Astrocyte (in vitro differentiated cells and primary cell): Measurements from ENCODE around the gene CYB5B. TPM values are rescaled to one million over a fixed set of nuclear protein-coding genes. Genes with fewer than 3 reads are reported as not detected.

Experiments
- DNase-seq: peaks from one replicate; pipeline ENCODE4 v3.0.0-alpha.2; 2010; ENCODE audit warnings: low read depth
- FAIRE-seq: peaks from 2 replicates; lab custom pipeline; 2011; peaks lifted over from hg19 to GRCh38; lab: Jason Lieb, UNC
- H2AFZ ChIP-seq: 2 replicates; pipeline ENCODE4 v1.6.0; 2012; ENCODE audit warnings: low read depth, low read length, inconsistent platforms
- H3K27ac ChIP-seq: 2 replicates; pipeline ENCODE4 v1.5.1; 2011; ENCODE audit warnings: low read depth, low read length, inconsistent platforms
- H3K27me3 ChIP-seq: 2 replicates; pipeline ENCODE4 v1.6.0; 2011; ENCODE audit warnings: low read length, inconsistent platforms; ENCODE audit not compliant: insufficient read depth
- H3K36me3 ChIP-seq: 2 replicates; pipeline ENCODE4 v1.5.1; 2011; ENCODE audit warnings: low read length, inconsistent platforms; ENCODE audit not compliant: insufficient read depth
- H3K4me1 ChIP-seq: 2 replicates; pipeline ENCODE4 v1.5.1; 2011; ENCODE audit warnings: low read length, inconsistent platforms; ENCODE audit not compliant: insufficient read depth
- H3K4me2 ChIP-seq: 2 replicates; pipeline ENCODE4 v1.6.0; 2012; ENCODE audit warnings: low read length, inconsistent platforms
- H3K4me3 ChIP-seq: 2 replicates; pipeline ENCODE4 v1.5.1; 2011; ENCODE audit warnings: low read depth, mild to moderate bottlenecking, low read length, inconsistent platforms; ENCODE audit not compliant: insufficient read depth
- H3K79me2 ChIP-seq: 2 replicates; pipeline ENCODE4 v1.6.0; 2012; ENCODE audit warnings: mild to moderate bottlenecking, low read length, inconsistent platforms; ENCODE audit not compliant: insufficient read depth
- H3K9ac ChIP-seq: 2 replicates; pipeline ENCODE4 v1.6.0; 2012; ENCODE audit warnings: mild to moderate bottlenecking, low read length, inconsistent platforms
- H3K9me3 ChIP-seq: 2 replicates; pipeline ENCODE4 v1.5.1; 2012; ENCODE audit warnings: low read depth, mild to moderate bottlenecking, low read length, inconsistent platforms; ENCODE audit not compliant: insufficient read depth
- H4K20me1 ChIP-seq: 2 replicates; pipeline ENCODE4 v1.6.0; 2012; ENCODE audit warnings: low read length, inconsistent platforms; ENCODE audit not compliant: insufficient read depth
- H3K27ac Mint-ChIP-seq: one replicate; pipeline ENCODE4 v1.8.0; 2021; ENCODE audit warnings: mild to moderate bottlenecking, mixed read lengths; ENCODE audit not compliant: unreplicated experiment
- H3K27me3 Mint-ChIP-seq: one replicate; pipeline ENCODE4 v1.8.0; 2021; ENCODE audit warnings: low read depth, mixed read lengths; ENCODE audit not compliant: unreplicated experiment
- H3K36me3 Mint-ChIP-seq: one replicate; pipeline ENCODE4 v1.8.0; 2021; ENCODE audit warnings: low read depth, mixed read lengths; ENCODE audit not compliant: unreplicated experiment
- H3K4me1 Mint-ChIP-seq: one replicate; pipeline ENCODE4 v1.8.0; 2021; ENCODE audit warnings: low read depth, mixed read lengths; ENCODE audit not compliant: unreplicated experiment
- H3K4me3 Mint-ChIP-seq: one replicate; pipeline ENCODE4 v1.8.0; 2021; ENCODE audit warnings: mild to moderate bottlenecking, moderate library complexity, mixed read lengths; ENCODE audit not compliant: unreplicated experiment
- H3K9me3 Mint-ChIP-seq: one replicate; pipeline ENCODE4 v1.8.0; 2021; ENCODE audit warnings: mild to moderate bottlenecking, mixed read lengths; ENCODE audit not compliant: unreplicated experiment
- CTCF ChIP-seq: IDR thresholded peaks from 2 replicates; pipeline ENCODE4 v1.5.1; 2011; ENCODE audit warnings: low read depth, mild to moderate bottlenecking, inconsistent platforms, low read length, moderate library complexity; ENCODE audit not compliant: insufficient read depth
- EZH2 ChIP-seq: IDR thresholded peaks from 2 replicates; pipeline ENCODE4 v1.6.1; 2012; ENCODE audit warnings: mild to moderate bottlenecking, low read length, inconsistent platforms; ENCODE audit not compliant: insufficient read depth
- total RNA-seq: library from RNA; stranded (reverse); gene quantifications from 2 replicates; pipeline ENCODE4 v1.2.1, GENCODE V29; 2021

Gene CYB5B
- total RNA-seq, 1 donor from 2014 or later: 149 TPM

GRCh38 chr16:69405326-69405725 lies 19.1 kb upstream of the CYB5B start:
- Histone ChIP-seq H4K20me1 (no peaks in the 10 kb centered on the region), H2AFZ (no peak overlapping the region), H3K27me3 (no peaks in the 10 kb centered on the region), H3K27ac (no peak overlapping the region), H3K79me2 (no peaks in the 10 kb centered on the region), H3K36me3 (no peaks in the 10 kb centered on the region), H3K4me3 (no peak overlapping the region), H3K4me1 (peaks cover 19% of the 10 kb centered on the region), H3K9me3 (no peaks in the 10 kb centered on the region), H3K4me2 (no peak overlapping the region), H3K9ac (no peak overlapping the region)
- no peak for TF ChIP-seq CTCF
- TF ChIP-seq EZH2: no peak
- Mint-ChIP-seq H3K36me3 (no peaks in the 10 kb centered on the region), H3K4me1 (peaks cover 11% of the 10 kb centered on the region), H3K27me3 (no peaks in the 10 kb centered on the region), H3K9me3 (peaks cover 3% of the 10 kb centered on the region), H3K27ac (no peak overlapping the region), H3K4me3 (no peak overlapping the region)
- FAIRE-seq (no peak), DNase-seq (no peak)

- H2AFZ ChIP-seq: no peak overlapping the region
- no peaks in the 10 kb centered on the region for H4K20me1 ChIP-seq
- no peak for FAIRE-seq
- no peak overlapping the region for H3K4me2 ChIP-seq
- Mint-ChIP-seq H3K27me3 (no peaks in the 10 kb centered on the region), H3K4me3 (no peak overlapping the region), H3K27ac (no peak overlapping the region), H3K36me3 (no peaks in the 10 kb centered on the region), H3K9me3 (peaks cover 3% of the 10 kb centered on the region), H3K4me1 (peaks cover 11% of the 10 kb centered on the region)
- TF ChIP-seq EZH2 (no peak), CTCF (no peak)
- no peaks in the 10 kb centered on the region for H3K27me3 ChIP-seq
- H3K27ac ChIP-seq: no peak overlapping the region
- H3K9me3 ChIP-seq: no peaks in the 10 kb centered on the region
- no peak overlapping the region for H3K9ac ChIP-seq
- peaks cover 24% of the 10 kb centered on the region for H3K4me1 ChIP-seq
- no peak overlapping the region for H3K4me3 ChIP-seq
- H3K36me3 ChIP-seq: no peaks in the 10 kb centered on the region
- no peak for DNase-seq
- no peaks in the 10 kb centered on the region for H3K79me2 ChIP-seq
Measured at GRCh38 chr16:69405757-69406156, 18.7 kb upstream of the CYB5B start.

- no peak overlapping the region for H3K4me3 Mint-ChIP-seq
- H3K9me3 Mint-ChIP-seq: peaks cover 3% of the 10 kb centered on the region
- no peaks in the 10 kb centered on the region for H3K36me3 Mint-ChIP-seq
- H3K4me3 ChIP-seq: no peak overlapping the region
- TF ChIP-seq CTCF: no peak
- no peak for TF ChIP-seq EZH2
- H3K27ac Mint-ChIP-seq: no peak overlapping the region
- H3K27me3 ChIP-seq: no peaks in the 10 kb centered on the region
- peaks cover 25% of the 10 kb centered on the region for H3K4me1 ChIP-seq
- H4K20me1 ChIP-seq: no peaks in the 10 kb centered on the region
- H3K9me3 ChIP-seq: no peaks in the 10 kb centered on the region
- no peak overlapping the region for H2AFZ ChIP-seq
- DNase-seq (no peak), FAIRE-seq (no peak)
- no peaks in the 10 kb centered on the region for H3K36me3 ChIP-seq
- no peak overlapping the region for H3K9ac ChIP-seq
- no peak overlapping the region for H3K4me2 ChIP-seq
- no peak overlapping the region for H3K27ac ChIP-seq
- no peaks in the 10 kb centered on the region for H3K27me3 Mint-ChIP-seq
- H3K79me2 ChIP-seq: no peaks in the 10 kb centered on the region
- H3K4me1 Mint-ChIP-seq: peaks cover 11% of the 10 kb centered on the region
Measured at GRCh38 chr16:69406780-69407331, 17.6 kb upstream of the CYB5B start.
